ENCODE results near the gene PHF10.

Gene PHF10

DNA sequence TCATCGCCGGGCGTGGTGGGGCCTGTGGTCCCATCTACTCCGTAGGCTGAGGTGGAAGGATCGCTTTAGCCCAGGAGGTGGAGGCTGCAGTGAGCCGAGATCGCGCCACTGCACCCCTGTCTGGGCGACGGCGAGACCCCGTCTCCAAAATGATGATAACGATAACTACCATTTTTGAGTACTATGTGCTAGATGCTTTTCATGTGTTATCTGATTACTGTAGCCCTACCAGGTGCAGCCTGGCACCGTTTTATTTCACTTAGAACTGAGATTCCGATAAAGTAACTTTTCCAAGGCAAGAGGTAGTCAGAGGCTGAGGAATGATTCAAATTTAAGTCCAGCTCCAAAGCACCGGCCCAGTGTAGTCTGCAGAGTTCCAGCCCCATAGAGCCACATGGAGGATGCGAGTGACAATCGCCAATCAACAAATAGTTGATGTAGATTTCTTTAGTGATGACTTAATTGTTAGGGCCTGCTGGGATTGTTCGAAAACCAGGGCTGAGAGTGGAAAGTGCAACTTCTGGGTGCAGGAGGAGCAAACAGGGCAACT, 27.8 kb upstream of the PHF10 start:
- no peak for TF ChIP-seq ZFX (IDR thresholded peaks at IDR 0.05)
- TF ChIP-seq, protein P1, sequence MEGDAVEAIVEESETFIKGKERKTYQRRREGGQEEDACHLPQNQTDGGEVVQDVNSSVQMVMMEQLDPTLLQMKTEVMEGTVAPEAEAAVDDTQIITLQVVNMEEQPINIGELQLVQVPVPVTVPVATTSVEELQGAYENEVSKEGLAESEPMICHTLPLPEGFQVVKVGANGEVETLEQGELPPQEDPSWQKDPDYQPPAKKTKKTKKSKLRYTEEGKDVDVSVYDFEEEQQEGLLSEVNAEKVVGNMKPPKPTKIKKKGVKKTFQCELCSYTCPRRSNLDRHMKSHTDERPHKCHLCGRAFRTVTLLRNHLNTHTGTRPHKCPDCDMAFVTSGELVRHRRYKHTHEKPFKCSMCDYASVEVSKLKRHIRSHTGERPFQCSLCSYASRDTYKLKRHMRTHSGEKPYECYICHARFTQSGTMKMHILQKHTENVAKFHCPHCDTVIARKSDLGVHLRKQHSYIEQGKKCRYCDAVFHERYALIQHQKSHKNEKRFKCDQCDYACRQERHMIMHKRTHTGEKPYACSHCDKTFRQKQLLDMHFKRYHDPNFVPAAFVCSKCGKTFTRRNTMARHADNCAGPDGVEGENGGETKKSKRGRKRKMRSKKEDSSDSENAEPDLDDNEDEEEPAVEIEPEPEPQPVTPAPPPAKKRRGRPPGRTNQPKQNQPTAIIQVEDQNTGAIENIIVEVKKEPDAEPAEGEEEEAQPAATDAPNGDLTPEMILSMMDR (conservative IDR thresholded peaks at IDR 0.05), result no peak
- H3K27ac ChIP-seq, result peak overlapping the region; percentile 94

DNA sequence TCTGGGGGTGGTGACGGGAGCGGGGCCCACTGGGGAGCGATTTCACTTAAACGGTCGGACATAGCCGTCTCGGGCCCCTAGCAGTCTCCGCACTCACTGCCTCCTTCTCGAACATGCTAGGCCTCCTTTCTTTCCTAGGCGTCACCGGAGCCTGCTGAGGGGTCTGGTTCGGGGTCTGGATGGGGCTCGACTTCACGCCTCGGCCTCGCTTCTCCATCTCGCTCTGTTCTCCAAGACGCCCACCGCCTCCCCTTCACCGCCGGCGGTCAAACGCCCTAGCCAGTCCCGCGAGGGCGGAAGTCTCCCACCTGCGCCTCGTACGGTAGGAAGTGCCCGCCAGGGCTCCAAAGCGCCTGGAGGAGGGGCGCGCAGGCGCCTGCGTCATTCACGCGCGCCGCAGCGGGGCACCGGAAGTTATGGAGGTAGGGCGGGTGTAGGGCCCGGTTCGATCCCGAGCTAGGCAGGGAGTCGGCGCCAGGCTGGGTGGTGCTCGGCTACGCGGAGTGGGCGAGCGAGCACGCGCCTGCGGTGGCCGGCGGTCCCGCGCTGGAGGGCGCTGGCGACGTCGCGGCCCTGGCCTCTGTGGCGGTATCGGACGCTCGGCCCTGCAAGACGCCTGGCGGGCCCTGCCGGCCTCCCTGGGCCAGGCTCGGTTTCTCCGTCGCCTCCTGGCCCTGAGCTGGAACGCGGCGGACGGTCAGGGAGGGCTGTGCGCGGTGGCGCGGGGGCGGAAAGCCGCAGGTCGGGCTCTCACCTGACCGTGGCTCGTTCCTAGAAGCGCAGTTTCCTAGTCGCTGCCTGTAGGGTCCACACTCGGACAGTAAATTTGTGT, 27.2 kb upstream of the PHF10 start, which contains the start of the genes DYNLT2 and ERMARD:
Gene DYNLT2 (minus strand): TSS at position 331 of the 832 bp plus-strand sequence. CDS start 114 bp downstream, at position 217.
Gene ERMARD (plus strand): TSS at position 381 of the 832 bp plus-strand sequence. CDS start 36 bp downstream, at position 417.
- TF ChIP-seq ZFX (IDR thresholded peaks at IDR 0.05), result peak; percentile 98
- TF ChIP-seq, protein P1 (conservative IDR thresholded peaks at IDR 0.05), result no peak; the same call in 1 of the 2 replicates

DNA sequence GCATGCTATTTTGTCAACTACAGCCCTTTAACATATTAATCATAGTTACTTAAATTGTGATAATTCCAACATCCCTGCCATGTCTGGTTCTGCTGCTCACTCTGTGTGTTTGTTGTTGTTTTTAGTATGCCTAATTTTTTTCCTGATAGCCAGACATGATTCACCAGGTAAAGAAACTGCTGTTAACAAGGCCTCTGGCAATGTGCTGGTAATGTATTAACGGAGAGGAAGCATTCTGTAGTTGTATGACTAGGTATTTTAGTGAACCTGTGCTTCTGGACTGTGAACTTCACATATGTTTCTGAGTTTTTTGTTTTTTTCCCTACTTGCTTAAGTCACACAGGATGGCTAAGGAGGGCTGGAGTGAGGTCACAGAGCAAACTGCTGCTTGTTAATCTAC, 22.3 kb upstream of the PHF10 start:
- H3K27ac ChIP-seq, result no peak overlapping the region
- TF ChIP-seq, protein P1 (conservative IDR thresholded peaks at IDR 0.05), result no peak
- TF ChIP-seq ZFX (IDR thresholded peaks at IDR 0.05), result no peak

More for the DNA sequence above, 27.2 kb upstream of the PHF10 start, which contains the start of the genes DYNLT2 and ERMARD:
- H3K27ac ChIP-seq, result peak within 1 kb of the TSS; percentile 94

DNA sequence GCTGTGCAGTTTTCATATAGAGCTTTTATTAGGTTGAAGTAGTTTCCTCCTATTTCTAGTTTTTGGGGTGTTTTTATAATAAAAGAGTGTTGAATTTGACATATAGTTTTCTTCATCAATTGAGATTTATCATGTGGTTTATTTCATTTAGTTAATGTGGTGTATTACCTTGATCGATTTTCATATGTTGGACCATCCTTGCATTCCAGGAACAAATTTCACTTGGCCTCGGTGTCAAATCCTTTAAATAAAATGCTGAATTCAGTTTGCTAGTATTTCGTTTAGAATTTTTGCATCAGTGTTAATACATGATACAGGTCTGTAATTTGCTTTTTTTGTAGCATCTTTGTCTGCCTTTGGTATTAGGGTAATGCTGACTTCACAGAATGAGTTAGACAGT, 21.1 kb upstream of the PHF10 start:
- no peak overlapping the region for H3K27ac ChIP-seq
- no peak for TF ChIP-seq ZFX (IDR thresholded peaks at IDR 0.05)
- TF ChIP-seq, protein P1 (conservative IDR thresholded peaks at IDR 0.05), result no peak

DNA sequence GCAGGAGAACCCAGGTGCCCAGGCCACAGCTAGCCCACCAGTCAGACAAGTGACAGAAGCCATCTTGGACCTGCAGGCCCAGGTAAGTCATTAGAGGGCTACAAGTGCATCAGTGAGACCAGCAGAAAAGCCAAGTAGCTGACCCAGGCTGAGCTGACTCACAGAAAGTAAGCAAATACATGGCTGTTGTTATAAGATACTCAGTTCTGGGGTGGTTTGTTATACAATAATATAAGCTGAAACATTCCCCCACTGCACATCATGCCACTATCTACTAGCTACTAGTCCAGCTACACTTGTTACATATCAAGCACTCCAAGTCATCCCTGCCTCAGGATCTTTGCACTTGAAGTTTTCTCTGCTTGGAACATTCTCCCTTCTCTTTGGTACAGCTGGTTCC, 17.0 kb upstream of the PHF10 start:
- TF ChIP-seq, protein P1 (conservative IDR thresholded peaks at IDR 0.05), result no peak
- TF ChIP-seq ZFX (IDR thresholded peaks at IDR 0.05), result no peak
- H3K27ac ChIP-seq, result no peak overlapping the region

DNA sequence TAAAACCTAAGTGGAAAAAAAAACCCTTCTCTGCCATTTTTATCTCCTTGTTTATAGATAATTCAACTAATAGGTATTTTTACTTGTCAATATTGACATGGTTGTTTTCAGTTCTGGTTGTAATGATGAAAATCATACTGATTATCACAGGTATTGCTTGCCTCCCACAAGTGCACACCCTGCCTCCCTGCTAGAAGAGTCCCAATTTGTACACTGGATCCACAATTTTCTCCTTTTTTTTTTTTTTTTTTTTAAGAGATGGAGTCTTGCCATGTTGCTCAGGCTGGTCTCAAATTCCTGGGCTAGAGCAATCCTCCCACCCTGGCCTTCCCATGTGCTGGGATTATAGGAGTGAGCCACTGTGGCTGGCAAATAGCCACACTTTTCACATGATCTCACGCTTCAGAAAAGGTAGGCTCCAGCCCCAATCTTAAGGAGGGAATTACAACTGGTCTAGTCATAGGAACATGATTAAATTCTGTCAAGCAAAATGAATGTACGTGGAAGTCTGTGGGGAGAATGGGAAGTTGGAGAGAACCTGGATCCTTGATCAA, 14.8 kb upstream of the PHF10 start:
- H3K27ac ChIP-seq, result no peak overlapping the region
- no peak for TF ChIP-seq ZFX (IDR thresholded peaks at IDR 0.05)
- TF ChIP-seq, protein P1 (conservative IDR thresholded peaks at IDR 0.05), result no peak
